ENCODE data around the gene KCNH6.

Gene KCNH6

DNA sequence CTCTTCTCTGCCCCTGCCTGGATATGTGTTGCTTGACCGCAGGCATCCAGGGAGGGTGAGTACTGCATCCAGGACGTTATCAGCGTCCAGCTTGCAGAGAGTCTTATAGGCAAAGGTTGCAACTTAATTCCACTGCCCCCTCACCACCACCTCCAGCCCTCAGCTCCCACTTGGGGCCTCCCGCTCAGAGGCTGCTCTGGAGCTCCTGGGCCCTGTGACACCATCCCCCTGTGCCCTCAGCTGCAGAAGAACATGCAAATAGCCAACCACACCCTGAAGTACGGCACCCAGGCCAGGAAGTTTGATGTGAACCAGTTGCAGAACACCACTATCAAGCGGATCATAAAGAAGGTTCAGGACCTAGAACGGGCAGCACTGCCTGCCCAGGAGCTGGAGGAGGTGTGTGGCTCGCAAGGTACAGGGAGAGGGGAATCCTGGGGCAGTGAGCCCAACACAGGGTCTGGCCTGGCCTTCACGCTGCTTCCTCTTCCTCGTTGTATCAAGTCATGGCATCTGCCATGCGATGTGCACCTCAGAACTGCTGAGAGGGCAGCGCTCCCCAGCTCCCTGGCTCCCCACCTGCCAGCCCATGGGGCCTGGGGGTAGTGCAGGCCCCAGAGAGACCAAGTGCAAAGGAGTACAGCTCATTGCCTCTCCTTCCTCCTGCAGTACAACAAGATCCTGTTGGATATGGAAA is 36.7 kb upstream of the KCNH6 start:
- TF ChIP-seq, protein P1, sequence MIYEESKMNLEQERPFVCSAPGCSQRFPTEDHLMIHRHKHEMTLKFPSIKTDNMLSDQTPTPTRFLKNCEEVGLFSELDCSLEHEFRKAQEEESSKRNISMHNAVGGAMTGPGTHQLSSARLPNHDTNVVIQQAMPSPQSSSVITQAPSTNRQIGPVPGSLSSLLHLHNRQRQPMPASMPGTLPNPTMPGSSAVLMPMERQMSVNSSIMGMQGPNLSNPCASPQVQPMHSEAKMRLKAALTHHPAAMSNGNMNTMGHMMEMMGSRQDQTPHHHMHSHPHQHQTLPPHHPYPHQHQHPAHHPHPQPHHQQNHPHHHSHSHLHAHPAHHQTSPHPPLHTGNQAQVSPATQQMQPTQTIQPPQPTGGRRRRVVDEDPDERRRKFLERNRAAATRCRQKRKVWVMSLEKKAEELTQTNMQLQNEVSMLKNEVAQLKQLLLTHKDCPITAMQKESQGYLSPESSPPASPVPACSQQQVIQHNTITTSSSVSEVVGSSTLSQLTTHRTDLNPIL (CRISPR knock-in tag; IDR thresholded peaks at IDR 0.05; ENCODE audit: low read depth), result no peak
- TF ChIP-seq PPARA (CRISPR knock-in tag; IDR thresholded peaks at IDR 0.05; ENCODE audit: borderline replicate concordance) (no peak), OSR1 (CRISPR knock-in tag; IDR thresholded peaks at IDR 0.05) (no peak), ISL1 (CRISPR knock-in tag; IDR thresholded peaks at IDR 0.05) (no peak), ZNF565 (CRISPR knock-in tag; conservative IDR thresholded peaks at IDR 0.05; ENCODE audit: low read depth) (no peak), CSDC2 (CRISPR knock-in tag; IDR thresholded peaks at IDR 0.05) (no peak), ZC3H10 (CRISPR knock-in tag; IDR thresholded peaks at IDR 0.05) (no peak), BACH2 (CRISPR knock-in tag; IDR thresholded peaks at IDR 0.05; ENCODE audit: borderline replicate concordance) (no peak), TOX (CRISPR knock-in tag; IDR thresholded peaks at IDR 0.05; ENCODE audit: borderline replicate concordance) (no peak), POU6F1 (CRISPR knock-in tag; IDR thresholded peaks at IDR 0.05; ENCODE audit: borderline replicate concordance, low read depth) (no peak), ZFP3 (CRISPR knock-in tag; IDR thresholded peaks at IDR 0.05) (no peak), PATZ1 (CRISPR knock-in tag; IDR thresholded peaks at IDR 0.05; ENCODE audit: borderline replicate concordance) (no peak)
- TF ChIP-seq, protein P2, sequence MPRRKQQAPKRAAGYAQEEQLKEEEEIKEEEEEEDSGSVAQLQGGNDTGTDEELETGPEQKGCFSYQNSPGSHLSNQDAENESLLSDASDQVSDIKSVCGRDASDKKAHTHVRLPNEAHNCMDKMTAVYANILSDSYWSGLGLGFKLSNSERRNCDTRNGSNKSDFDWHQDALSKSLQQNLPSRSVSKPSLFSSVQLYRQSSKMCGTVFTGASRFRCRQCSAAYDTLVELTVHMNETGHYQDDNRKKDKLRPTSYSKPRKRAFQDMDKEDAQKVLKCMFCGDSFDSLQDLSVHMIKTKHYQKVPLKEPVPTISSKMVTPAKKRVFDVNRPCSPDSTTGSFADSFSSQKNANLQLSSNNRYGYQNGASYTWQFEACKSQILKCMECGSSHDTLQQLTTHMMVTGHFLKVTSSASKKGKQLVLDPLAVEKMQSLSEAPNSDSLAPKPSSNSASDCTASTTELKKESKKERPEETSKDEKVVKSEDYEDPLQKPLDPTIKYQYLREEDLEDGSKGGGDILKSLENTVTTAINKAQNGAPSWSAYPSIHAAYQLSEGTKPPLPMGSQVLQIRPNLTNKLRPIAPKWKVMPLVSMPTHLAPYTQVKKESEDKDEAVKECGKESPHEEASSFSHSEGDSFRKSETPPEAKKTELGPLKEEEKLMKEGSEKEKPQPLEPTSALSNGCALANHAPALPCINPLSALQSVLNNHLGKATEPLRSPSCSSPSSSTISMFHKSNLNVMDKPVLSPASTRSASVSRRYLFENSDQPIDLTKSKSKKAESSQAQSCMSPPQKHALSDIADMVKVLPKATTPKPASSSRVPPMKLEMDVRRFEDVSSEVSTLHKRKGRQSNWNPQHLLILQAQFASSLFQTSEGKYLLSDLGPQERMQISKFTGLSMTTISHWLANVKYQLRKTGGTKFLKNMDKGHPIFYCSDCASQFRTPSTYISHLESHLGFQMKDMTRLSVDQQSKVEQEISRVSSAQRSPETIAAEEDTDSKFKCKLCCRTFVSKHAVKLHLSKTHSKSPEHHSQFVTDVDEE (CRISPR knock-in tag; IDR thresholded peaks at IDR 0.05), result no peak
- TF ChIP-seq, protein P3, sequence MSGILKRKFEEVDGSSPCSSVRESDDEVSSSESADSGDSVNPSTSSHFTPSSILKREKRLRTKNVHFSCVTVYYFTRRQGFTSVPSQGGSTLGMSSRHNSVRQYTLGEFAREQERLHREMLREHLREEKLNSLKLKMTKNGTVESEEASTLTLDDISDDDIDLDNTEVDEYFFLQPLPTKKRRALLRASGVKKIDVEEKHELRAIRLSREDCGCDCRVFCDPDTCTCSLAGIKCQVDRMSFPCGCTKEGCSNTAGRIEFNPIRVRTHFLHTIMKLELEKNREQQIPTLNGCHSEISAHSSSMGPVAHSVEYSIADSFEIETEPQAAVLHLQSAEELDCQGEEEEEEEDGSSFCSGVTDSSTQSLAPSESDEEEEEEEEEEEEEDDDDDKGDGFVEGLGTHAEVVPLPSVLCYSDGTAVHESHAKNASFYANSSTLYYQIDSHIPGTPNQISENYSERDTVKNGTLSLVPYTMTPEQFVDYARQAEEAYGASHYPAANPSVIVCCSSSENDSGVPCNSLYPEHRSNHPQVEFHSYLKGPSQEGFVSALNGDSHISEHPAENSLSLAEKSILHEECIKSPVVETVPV (CRISPR knock-in tag; IDR thresholded peaks at IDR 0.05), result no peak
- ATAC-seq, result no peak

GRCh38 chr17:63487014-63487339 is 36.2 kb upstream of the KCNH6 start:
- no peak for ATAC-seq
- no peak for TF ChIP-seq ZC3H10 (CRISPR knock-in tag; IDR thresholded peaks at IDR 0.05)
- no peak for TF ChIP-seq SNAI2 (CRISPR knock-in tag; IDR thresholded peaks at IDR 0.05)
- no peak for TF ChIP-seq POU6F1 (CRISPR knock-in tag; IDR thresholded peaks at IDR 0.05; ENCODE audit: borderline replicate concordance, low read depth)
- no peak for TF ChIP-seq ZFP30 (CRISPR knock-in tag; IDR thresholded peaks at IDR 0.05)
- TF ChIP-seq ZNF70 (CRISPR knock-in tag; IDR thresholded peaks at IDR 0.05), result no peak
- no peak for TF ChIP-seq BACH2 (CRISPR knock-in tag; IDR thresholded peaks at IDR 0.05; ENCODE audit: borderline replicate concordance)
- TF ChIP-seq, protein P1 (CRISPR knock-in tag; IDR thresholded peaks at IDR 0.05; ENCODE audit: low read depth), result no peak
- TF ChIP-seq PATZ1 (CRISPR knock-in tag; IDR thresholded peaks at IDR 0.05; ENCODE audit: borderline replicate concordance), result no peak
- no peak for TF ChIP-seq ISL1 (CRISPR knock-in tag; IDR thresholded peaks at IDR 0.05)
- no peak for TF ChIP-seq CSDC2 (CRISPR knock-in tag; IDR thresholded peaks at IDR 0.05)
- no peak for TF ChIP-seq ZFP3 (CRISPR knock-in tag; IDR thresholded peaks at IDR 0.05)
- TF ChIP-seq OSR1 (CRISPR knock-in tag; IDR thresholded peaks at IDR 0.05), result no peak
- TF ChIP-seq ESRRG (CRISPR knock-in tag; IDR thresholded peaks at IDR 0.05), result no peak
- TF ChIP-seq, protein P2 (CRISPR knock-in tag; IDR thresholded peaks at IDR 0.05), result no peak
- TF ChIP-seq PPARA (CRISPR knock-in tag; IDR thresholded peaks at IDR 0.05; ENCODE audit: borderline replicate concordance), result no peak
- no peak for TF ChIP-seq RARB (CRISPR knock-in tag; IDR thresholded peaks at IDR 0.05)
- TF ChIP-seq TCF4 (CRISPR knock-in tag; IDR thresholded peaks at IDR 0.05; ENCODE audit: borderline replicate concordance), result no peak

All from SK-N-SH treated with all-trans-retinoic acid at 6 μM for 48 hours (cell line).